Cardiac muscle cell (in vitro differentiated cells and primary cell): ENCODE data around the gene PPP3CB. TPM values are rescaled to one million over a fixed set of nuclear protein-coding genes. Genes with fewer than 3 reads are reported as not detected.
A peak's percentile ranks its signal among the peaks of the same experiment; 100 is the strongest.

Experiments used
- DNase-seq, 2 donors: peaks; one replicate each; pipeline versions ENCODE4 v3.0.0 to v3.0.0-alpha.2; 2010 to 2017; ENCODE audit warnings: low read depth in 1 of 2, low spot score in 1 of 2
- H3K27ac ChIP-seq: fragments of 200-600 bp; sonication (generic); 2 replicates; pipeline ENCODE4 v1.5.1; 2016
- H3K27me3 ChIP-seq: fragments of 200-600 bp; sonication (generic); 2 replicates; pipeline ENCODE4 v1.6.0; 2016; ENCODE audit warnings: control low read depth
- H3K36me3 ChIP-seq: fragments of 200-600 bp; sonication (generic); 2 replicates; pipeline ENCODE4 v1.5.1; 2016; ENCODE audit warnings: control low read depth
- H3K4me1 ChIP-seq: fragments of 200-600 bp; sonication (generic); 2 replicates; pipeline ENCODE4 v1.8.1; 2017; ENCODE audit warnings: low read depth, mild to moderate bottlenecking, mixed run types
- H3K4me3 ChIP-seq: fragments of 200-600 bp; sonication (generic); 2 replicates; pipeline ENCODE4 v1.5.1; 2016; ENCODE audit warnings: mild to moderate bottlenecking
- H3K9me3 ChIP-seq: fragments of 200-600 bp; sonication (generic); 2 replicates; pipeline ENCODE4 v1.5.1; 2017; ENCODE audit warnings: low read depth, mild to moderate bottlenecking, control low read depth
- polyA plus RNA-seq: library from polyadenylated mRNA; unstranded; fragments of >200 nt; fragmentation: Nextera tagmentation; extraction: Ambion mirVana; gene quantifications from 2 replicates; pipeline ENCODE4 v1.2.1, GENCODE V29; 2016
- total RNA-seq: library from RNA; depleted of rRNA; stranded (reverse); fragments of >200 nt; gene quantifications from 2 replicates; pipeline ENCODE4 v1.2.3, GENCODE V29; 2016
- TF ChIP-seq, protein P1 (sequence below): IDR thresholded peaks from 2 replicates; pipeline ENCODE4 v1.5.1; 2012; ENCODE audit warnings: low read depth, mild to moderate bottlenecking, low read length

PPP3CB gene
- total and polyA plus RNA-seq, 2 experiments from 2014 or later = 14.3 to 45.2 TPM

DNA sequence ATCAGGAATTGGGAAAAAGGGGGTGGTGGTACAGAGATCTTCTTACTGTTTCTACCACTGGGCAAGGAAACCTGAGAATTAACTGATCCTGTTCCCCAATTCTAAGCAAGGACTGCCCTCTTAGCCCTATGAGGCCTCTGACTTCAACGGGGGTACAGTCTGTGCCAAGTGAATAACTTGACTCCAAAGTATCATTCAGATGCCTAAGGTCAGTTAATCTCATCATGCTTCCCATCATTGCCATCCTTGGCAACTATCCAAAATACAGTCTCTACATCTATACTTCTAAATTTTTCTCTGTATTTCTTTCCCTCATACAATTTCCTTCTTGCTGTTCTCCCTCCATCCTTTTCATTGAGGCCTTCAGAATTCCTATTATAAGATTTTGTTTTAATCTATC is 10.5 kb downstream of the PPP3CB start:
- TF ChIP-seq, protein P1, sequence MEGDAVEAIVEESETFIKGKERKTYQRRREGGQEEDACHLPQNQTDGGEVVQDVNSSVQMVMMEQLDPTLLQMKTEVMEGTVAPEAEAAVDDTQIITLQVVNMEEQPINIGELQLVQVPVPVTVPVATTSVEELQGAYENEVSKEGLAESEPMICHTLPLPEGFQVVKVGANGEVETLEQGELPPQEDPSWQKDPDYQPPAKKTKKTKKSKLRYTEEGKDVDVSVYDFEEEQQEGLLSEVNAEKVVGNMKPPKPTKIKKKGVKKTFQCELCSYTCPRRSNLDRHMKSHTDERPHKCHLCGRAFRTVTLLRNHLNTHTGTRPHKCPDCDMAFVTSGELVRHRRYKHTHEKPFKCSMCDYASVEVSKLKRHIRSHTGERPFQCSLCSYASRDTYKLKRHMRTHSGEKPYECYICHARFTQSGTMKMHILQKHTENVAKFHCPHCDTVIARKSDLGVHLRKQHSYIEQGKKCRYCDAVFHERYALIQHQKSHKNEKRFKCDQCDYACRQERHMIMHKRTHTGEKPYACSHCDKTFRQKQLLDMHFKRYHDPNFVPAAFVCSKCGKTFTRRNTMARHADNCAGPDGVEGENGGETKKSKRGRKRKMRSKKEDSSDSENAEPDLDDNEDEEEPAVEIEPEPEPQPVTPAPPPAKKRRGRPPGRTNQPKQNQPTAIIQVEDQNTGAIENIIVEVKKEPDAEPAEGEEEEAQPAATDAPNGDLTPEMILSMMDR = no peak

DNA sequence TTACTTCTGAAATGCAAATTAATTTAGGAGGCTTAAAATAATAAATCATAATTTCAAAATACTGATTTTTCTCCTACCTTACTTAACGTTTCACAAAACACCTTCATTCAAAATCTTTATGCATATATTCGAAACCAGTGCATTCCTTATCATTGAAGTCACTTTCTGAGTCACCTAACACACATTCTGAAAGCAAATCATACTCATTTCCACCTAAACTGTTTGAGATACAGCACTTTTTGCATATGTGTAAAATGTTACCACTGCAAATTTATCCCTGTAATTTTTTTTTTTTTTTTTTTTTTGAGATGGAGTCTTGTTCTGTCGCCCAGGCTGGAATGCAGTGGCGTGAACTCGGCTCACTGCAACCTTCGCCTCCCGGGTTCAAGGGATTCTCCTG is 15.7 kb downstream of the PPP3CB start:
- peaks cover 25% of the 10 kb centered on the region for H3K36me3 ChIP-seq
- H3K4me3 ChIP-seq = no peak overlapping the region
- H3K27ac ChIP-seq = no peak overlapping the region
- H3K9me3 ChIP-seq = no peaks in the 10 kb centered on the region
- no peaks in the 10 kb centered on the region for H3K27me3 ChIP-seq
- TF ChIP-seq, protein P1 = no peak
- DNase-seq = peak in 1 of 2 donors; percentile 27
- H3K4me1 ChIP-seq = no peaks in the 10 kb centered on the region

More for the DNA sequence above, 10.5 kb downstream of the PPP3CB start:
- no peak overlapping the region for H3K4me3 ChIP-seq
- H3K4me1 ChIP-seq = no peaks in the 10 kb centered on the region
- no peak overlapping the region for H3K27ac ChIP-seq
- no peaks in the 10 kb centered on the region for H3K36me3 ChIP-seq
- DNase-seq = no peak
- H3K9me3 ChIP-seq = no peaks in the 10 kb centered on the region
- H3K27me3 ChIP-seq = no peaks in the 10 kb centered on the region

DNA sequence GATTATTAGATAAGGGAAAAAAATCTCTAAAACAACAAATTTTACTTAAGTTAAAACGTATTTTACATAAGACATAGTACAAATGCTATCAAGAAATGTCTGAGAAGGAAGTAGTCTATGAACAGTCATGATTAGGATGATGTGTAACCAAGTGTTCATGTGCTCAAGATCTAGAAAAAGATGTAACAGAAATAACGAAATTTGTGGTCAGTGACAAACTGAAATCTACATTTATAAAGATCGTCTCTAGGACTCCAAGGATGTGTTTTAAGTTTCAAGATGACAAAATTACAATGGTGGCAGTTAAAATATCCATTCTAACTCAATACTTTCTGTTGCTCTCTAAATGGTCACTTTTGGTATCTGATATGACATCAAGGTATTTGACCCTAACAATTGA is 17.2 kb downstream of the PPP3CB start:
- TF ChIP-seq, protein P1 = no peak
- DNase-seq = no peak
- no peak overlapping the region for H3K4me3 ChIP-seq
- no peaks in the 10 kb centered on the region for H3K4me1 ChIP-seq
- peaks cover 35% of the 10 kb centered on the region for H3K36me3 ChIP-seq
- H3K9me3 ChIP-seq = no peaks in the 10 kb centered on the region
- no peaks in the 10 kb centered on the region for H3K27me3 ChIP-seq
- no peak overlapping the region for H3K27ac ChIP-seq

- Histone ChIP-seq H3K4me1 (peaks cover 34% of the 10 kb centered on the region), H3K9me3 (no peaks in the 10 kb centered on the region), H3K27ac (no peak overlapping the region), H3K36me3 (peaks cover 45% of the 10 kb centered on the region), H3K27me3 (no peaks in the 10 kb centered on the region), H3K4me3 (no peak overlapping the region)
- TF ChIP-seq, protein P1 = no peak
- DNase-seq = no peak
Measured at GRCh38 chr10:73471226-73471625, 24.6 kb downstream of the PPP3CB start.

DNA sequence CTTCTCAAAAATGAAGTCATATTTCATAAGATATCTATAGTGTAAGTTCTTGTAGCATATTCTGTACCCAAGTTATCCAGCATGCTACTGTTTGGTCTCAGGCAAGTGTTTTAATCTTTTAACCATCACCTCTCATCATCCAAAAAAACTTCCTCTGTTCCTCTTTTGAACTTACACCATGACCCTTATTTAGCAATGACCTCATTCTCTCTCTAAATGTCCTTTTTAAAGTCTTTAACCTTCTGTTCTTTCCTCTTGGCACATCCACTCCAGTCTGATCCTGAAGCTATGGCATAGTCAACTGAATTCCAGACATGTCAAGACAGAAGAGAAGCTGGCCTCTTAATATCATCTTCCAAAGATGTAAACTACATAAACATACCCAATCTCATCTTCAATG is 26.2 kb downstream of the PPP3CB start:
- TF ChIP-seq, protein P1 = no peak
- Histone ChIP-seq H3K9me3 (no peaks in the 10 kb centered on the region), H3K4me3 (no peak overlapping the region), H3K36me3 (peaks cover 34% of the 10 kb centered on the region), H3K4me1 (peaks cover 34% of the 10 kb centered on the region), H3K27ac (peak overlapping the region; percentile 27), H3K27me3 (no peaks in the 10 kb centered on the region)
- DNase-seq = no peak

- peaks cover 34% of the 10 kb centered on the region for H3K4me1 ChIP-seq
- TF ChIP-seq, protein P1 = no peak
- no peaks in the 10 kb centered on the region for H3K9me3 ChIP-seq
- peaks cover 22% of the 10 kb centered on the region for H3K36me3 ChIP-seq
- peak in 1 of 2 donors; percentile 18 for DNase-seq
- no peak overlapping the region for H3K4me3 ChIP-seq
- H3K27me3 ChIP-seq = no peaks in the 10 kb centered on the region
- H3K27ac ChIP-seq = no peak overlapping the region
Measured at GRCh38 chr10:73467206-73467605, 28.6 kb downstream of the PPP3CB start.
